Measurements from ENCODE around the gene RNF125.
"Not testable (repeated sequence)": the region's sequence is repeated elsewhere in the genome, so short reads cannot be mapped to it uniquely, and the experiment has no call there.

RNF125 gene

GRCh38 chr18:32026491-32027086 is 8.0 kb downstream of the RNF125 start:
- no peak for DNase-seq

- DNase-seq, result no peak
Measured at GRCh38 chr18:32029558-32029957, 10.9 kb downstream of the RNF125 start.

DNA sequence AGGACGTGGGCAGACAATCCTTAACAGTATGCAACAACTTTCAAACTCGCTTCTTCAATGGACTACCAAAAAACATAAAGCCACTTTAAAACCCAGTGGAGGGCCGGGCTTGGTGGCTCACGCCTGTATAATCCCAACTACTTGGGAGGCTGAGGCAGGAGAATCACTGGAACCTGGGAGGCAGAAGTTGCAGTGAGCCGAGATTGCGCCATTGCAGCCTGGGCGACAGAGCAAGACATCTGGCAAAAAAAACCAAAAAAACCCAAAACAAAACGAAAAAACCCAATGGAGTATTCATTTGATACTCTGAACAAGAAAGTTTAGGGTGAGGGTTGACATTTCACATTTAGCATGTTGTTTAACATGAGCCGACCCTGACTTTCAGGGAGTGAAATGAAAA is 14.0 kb downstream of the RNF125 start:
- DNase-seq, result no peak

GRCh38 chr18:32036506-32037180 is 18.0 kb downstream of the RNF125 start:
- DNase-seq, result no peak

DNA sequence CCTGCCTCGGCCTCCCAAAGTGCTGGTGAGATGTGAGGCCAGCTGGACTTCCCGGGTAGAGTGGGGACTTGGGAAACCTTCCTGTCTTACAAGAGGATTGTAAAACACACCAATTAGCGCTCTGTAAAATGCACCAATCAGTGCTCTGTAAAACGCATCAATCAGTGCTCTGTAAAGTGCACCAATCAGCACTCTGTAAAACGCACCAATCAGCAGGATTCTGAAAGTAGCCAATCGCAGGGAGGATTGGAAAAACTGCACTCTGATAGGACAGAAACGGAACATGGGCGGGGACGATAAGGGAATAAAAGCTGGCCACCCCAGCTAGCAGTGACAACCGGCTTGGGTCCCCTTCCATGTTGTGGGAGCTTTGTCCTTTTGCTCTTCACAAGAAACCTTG is 19.0 kb downstream of the RNF125 start:
- DNase-seq, result no peak

DNA sequence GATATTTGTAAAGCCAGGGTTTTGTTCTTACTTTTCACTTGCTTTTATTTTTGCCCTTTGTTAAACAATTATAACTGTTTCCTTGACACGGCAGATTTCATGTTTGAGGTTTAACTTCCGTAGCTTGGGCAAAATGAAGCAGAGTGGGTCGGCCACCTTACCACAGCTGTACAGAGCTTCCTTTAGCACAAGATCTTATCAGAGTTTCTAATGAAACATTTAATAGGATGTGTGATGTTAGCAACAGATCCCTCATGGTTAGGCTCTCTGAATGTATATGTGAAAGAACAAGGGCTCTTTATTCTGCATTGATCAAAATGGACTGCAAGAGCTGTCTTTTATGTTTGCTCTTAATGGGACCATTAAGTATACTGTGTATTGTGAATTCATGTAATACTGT is 22.3 kb downstream of the RNF125 start:
- DNase-seq, result peak; percentile 98

- DNase-seq, result peak; percentile 90
Measured at GRCh38 chr18:32042337-32042736, 23.7 kb downstream of the RNF125 start.

GRCh38 chr18:32048507-32049091 is 30.0 kb downstream of the RNF125 start:
- DNase-seq, result peak; percentile 97

GRCh38 chr18:32049393-32050171 is 31.0 kb downstream of the RNF125 start:
- DNase-seq, result peak; percentile 86

GRCh38 chr18:32056613-32057358 is 38.2 kb downstream of the RNF125 start:
- DNase-seq, result no peak

- no peak for DNase-seq
Measured at GRCh38 chr18:32057624-32058165, 39.1 kb downstream of the RNF125 start.

- DNase-seq, result no peak
Measured at GRCh38 chr18:32060026-32060425, 41.4 kb downstream of the RNF125 start.

GRCh38 chr18:32067375-32068167 is 48.9 kb downstream of the RNF125 start:
- no peak for DNase-seq

- no peak for DNase-seq
Measured at GRCh38 chr18:32072321-32072720, 53.7 kb downstream of the RNF125 start.

DNA sequence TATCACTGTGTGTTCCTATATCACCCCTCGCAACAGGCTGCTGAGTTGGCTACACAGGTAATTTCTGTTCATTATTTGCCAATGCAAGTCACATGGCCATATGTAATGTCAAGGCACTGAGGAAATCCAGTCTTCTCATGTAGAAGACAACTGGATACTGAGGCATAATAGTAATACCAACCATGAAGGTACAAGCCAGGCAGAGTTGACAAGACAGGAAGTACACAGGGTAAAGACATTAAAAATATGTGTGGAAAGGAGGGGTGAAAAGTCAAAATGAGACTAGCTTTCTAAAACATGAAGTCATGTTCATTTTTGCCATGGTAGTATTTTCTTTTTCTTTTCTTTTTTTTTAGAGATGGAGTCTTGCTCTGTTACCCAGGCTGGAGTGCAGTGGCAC is 55.6 kb downstream of the RNF125 start:
- DNase-seq, result no peak

GRCh38 chr18:32078845-32079244 is 60.2 kb downstream of the RNF125 start:
- DNase-seq, result no peak

- no peak for DNase-seq
Measured at GRCh38 chr18:32081881-32082280, 63.3 kb downstream of the RNF125 start.

GRCh38 chr18:32083781-32084180 is 65.2 kb downstream of the RNF125 start:
- DNase-seq, result no peak

DNA sequence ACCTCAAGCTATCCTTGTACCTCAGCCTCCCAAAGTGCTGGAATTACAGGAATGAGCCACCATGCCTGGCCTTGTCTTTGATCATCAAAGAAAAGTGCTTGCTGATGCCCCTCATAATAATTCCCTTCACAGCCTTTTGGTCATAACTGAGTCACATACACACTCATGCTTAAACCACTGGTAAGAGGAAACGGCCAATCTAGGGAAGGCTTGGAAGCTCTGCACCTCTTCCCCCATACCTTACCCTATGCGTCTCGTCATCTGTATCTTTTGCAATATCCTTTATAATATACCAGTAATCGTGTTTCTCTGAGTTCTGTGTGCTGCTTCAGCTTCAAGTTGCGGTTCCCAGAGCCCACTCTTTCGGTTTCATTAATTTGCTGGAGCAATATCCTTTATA is 68.3 kb downstream of the RNF125 start:
- DNase-seq, result peak; percentile 22

DNA sequence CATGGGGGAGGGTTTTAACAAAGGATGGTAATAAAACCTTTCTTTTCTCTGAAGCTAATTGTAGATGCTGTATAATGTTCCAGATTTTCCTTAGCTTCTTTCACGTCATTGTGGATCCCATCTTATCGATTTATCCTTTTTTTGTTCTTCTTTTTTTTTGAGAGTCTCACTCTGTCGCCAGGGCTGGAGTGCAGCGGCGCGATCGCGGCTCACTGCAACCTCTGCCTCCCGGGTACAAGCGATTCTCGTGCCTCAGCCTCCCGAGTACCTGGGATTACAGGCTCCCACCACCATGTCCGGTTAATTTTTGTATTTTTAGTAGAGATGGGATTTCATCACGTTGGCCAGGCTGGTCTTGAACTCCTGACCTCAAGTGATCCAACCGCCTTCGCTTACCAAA is 72.2 kb downstream of the RNF125 start:
- not testable (repeated sequence) for DNase-seq

DNA sequence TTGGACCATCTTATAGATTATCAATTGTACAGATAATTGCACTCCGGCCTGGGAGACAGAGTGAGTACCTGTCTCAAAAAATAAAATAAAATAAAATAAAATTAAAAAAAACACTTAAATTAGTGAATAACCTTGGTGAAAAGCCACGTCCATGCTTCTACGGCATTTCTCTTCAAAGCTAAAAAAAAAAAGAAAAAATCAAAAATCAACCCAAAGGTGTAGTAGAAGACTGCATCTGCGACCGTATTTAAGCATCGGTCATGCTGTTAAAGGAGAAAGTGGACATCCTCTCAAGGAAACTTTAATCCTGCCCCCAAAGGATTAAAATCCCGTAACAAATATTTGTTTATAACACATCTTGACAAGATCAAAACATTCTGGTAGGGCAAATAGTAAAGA is 72.7 kb downstream of the RNF125 start:
- no peak for DNase-seq
